NOMO-1 (cell line): Measurements from ENCODE around the gene NIT1.

Experiments used
- DNase-seq, 2 experiments: peaks; one replicate each; lab custom pipeline; 2025; ENCODE audit not compliant: unreplicated experiment in 2 of 2; lab: John Stamatoyannopoulos, UW

The NIT1 gene

GRCh38 chr1:161083748-161084596 is 33.9 kb upstream of the NIT1 start:
- peak in 1 of 2 experiments; percentile 21 for DNase-seq

- no peak for DNase-seq
These were observed 33.3 kb upstream of the NIT1 start for GRCh38 chr1:161084597-161084988.

- DNase-seq, result no peak
These were observed 32.7 kb upstream of the NIT1 start for GRCh38 chr1:161085165-161085564.

- DNase-seq, result no peak
These were observed 31.4 kb upstream of the NIT1 start for GRCh38 chr1:161086457-161086856.

GRCh38 chr1:161088587-161089110 is 29.3 kb upstream of the NIT1 start:
- no peak for DNase-seq

- DNase-seq, result no peak
These were observed 28.5 kb upstream of the NIT1 start, which contains the start of gene NECTIN4 for GRCh38 chr1:161089251-161089924. NECTIN4 (minus strand) TSS chr1:161089558; CDS start chr1:161089296, 262 bp downstream.

- no peak for DNase-seq
These were observed 28.0 kb upstream of the NIT1 start for GRCh38 chr1:161089938-161090337.

- DNase-seq, result no peak
These were observed 27.3 kb upstream of the NIT1 start for GRCh38 chr1:161090617-161091016.

GRCh38 chr1:161091093-161091492 is 26.8 kb upstream of the NIT1 start:
- DNase-seq, result no peak

GRCh38 chr1:161091796-161092507 is 26.0 kb upstream of the NIT1 start:
- DNase-seq, result no peak

- DNase-seq, result no peak
These were observed 25.3 kb upstream of the NIT1 start for GRCh38 chr1:161092621-161093028.

- no peak for DNase-seq
These were observed 23.4 kb upstream of the NIT1 start for GRCh38 chr1:161094481-161094880.

- no peak for DNase-seq
These were observed 22.7 kb upstream of the NIT1 start for GRCh38 chr1:161095230-161095629.

- DNase-seq, result peak in 1 of 2 experiments; percentile 4
These were observed 21.9 kb upstream of the NIT1 start for GRCh38 chr1:161096015-161096414.

- DNase-seq, result peak; percentile 13 to 17
These were observed 21.4 kb upstream of the NIT1 start for GRCh38 chr1:161096530-161096929.

GRCh38 chr1:161098210-161099068 is 19.5 kb upstream of the NIT1 start, which contains the start of gene KLHDC9:
KLHDC9 (plus strand) TSS chr1:161098361; CDS start chr1:161098536, 175 bp downstream.
- DNase-seq, result no peak

- DNase-seq, result no peak
These were observed 18.7 kb upstream of the NIT1 start for GRCh38 chr1:161099090-161099802.

- no peak for DNase-seq
These were observed 17.3 kb upstream of the NIT1 start for GRCh38 chr1:161100556-161100955.

- no peak for DNase-seq
These were observed 11.5 kb upstream of the NIT1 start for GRCh38 chr1:161106431-161106830.
